K562 (cell line): ENCODE data around the gene LAMA5. TPM values are rescaled to one million over a fixed set of nuclear protein-coding genes. Genes with fewer than 3 reads are reported as not detected.

Experiments
- ATAC-seq: fragments of 200-7000 bp; cut with Tn5 transposase; 3 replicates; pipeline ENCODE4 v1.9.1; 2020; ENCODE audit warnings: moderate library complexity
- BruUV-seq: library from RNA; stranded (reverse); fragments of 400-500 nt; replicated peaks from 2 replicates; lab custom pipeline; 2021; lab: Mats Ljungman, UMichigan
- CTCF ChIA-PET: fragments of 300-600 bp; formaldehyde crosslinking; extraction: SDS; loops from one replicate; lab custom pipeline; 2021; ENCODE audit warnings: low intra/inter-chr PET ratio; lab: Yijun Ruan, JAX
- POLR2A ChIA-PET: fragments of 300-600, 350-650 bp; sonication (Branson Sonifier 250); formaldehyde crosslinking; extraction: SDS; loops from one replicate; lab custom pipeline; 2021; ENCODE audit warnings: antibody characterized with exemption, inconsistent platforms; lab: Yijun Ruan, JAX
- DNase-seq, 4 experiments: peaks; one replicate each; pipeline versions ENCODE4 v3.0.0 to v3.0.0-alpha.2; 2011 to 2018; ENCODE audit warnings: low spot score in 3 of 4, mixed read lengths in 3 of 4; ENCODE audit errors: extremely low read depth in 1 of 4
- FAIRE-seq: peaks from 2 replicates; lab custom pipeline; 2011; peaks lifted over from hg19 to GRCh38; lab: Jason Lieb, UNC
- H2AFZ ChIP-seq: 2 replicates; pipeline ENCODE4 v1.6.0; 2011; ENCODE audit warnings: low read depth, low read length, control low read depth, inconsistent platforms
- H3K27ac ChIP-seq: fragments of 200-600 bp; 3 replicates; pipeline ENCODE4 v1.8.0; 2011; ENCODE audit warnings: low read depth, mild to moderate bottlenecking, control low read depth, inconsistent platforms, low read length, moderate library complexity, mixed read lengths; ENCODE audit errors: extremely low read depth
- H3K27me3 ChIP-seq, 2 experiments: fragments of 300-600 bp in 1 of 2; 2 replicates in 1 of 2; 3 replicates in 1 of 2; pipeline versions ENCODE4 v1.6.0 to v1.8.0; 2011; ENCODE audit warnings: inconsistent platforms in 2 of 2, low read length in 2 of 2, mild to moderate bottlenecking in 1 of 2, mixed read lengths in 1 of 2, moderate library complexity in 1 of 2; ENCODE audit not compliant: control insufficient read depth in 2 of 2, insufficient read depth in 2 of 2
- H3K36me3 ChIP-seq: fragments of 300-600 bp; 3 replicates; pipeline ENCODE4 v1.8.0; 2011; ENCODE audit warnings: mild to moderate bottlenecking, low read length, inconsistent platforms; ENCODE audit not compliant: control insufficient read depth, insufficient read depth
- H3K4me1 ChIP-seq, 2 experiments: fragments of 200-600 bp in 1 of 2; replicated peaks in 1 of 2; 2 replicates in 1 of 2; 3 replicates in 1 of 2; pipeline versions ENCODE4 v1.5.1 to v1.8.0; 2011; ENCODE audit warnings: inconsistent platforms in 2 of 2, low read length in 2 of 2, mild to moderate bottlenecking in 1 of 2, mixed read lengths in 1 of 2, moderate library complexity in 1 of 2; ENCODE audit not compliant: control insufficient read depth in 2 of 2, insufficient read depth in 2 of 2
- H3K4me2 ChIP-seq: 2 replicates; pipeline ENCODE4 v1.6.1; 2011; ENCODE audit warnings: low read length, control low read depth, inconsistent platforms, mixed read lengths; ENCODE audit not compliant: insufficient read depth
- H3K4me3 ChIP-seq: fragments of 200-600 bp; sonication (generic), shearing (Covaris generic); 2 replicates; pipeline ENCODE4 v1.5.1; 2016; ENCODE audit warnings: control low read depth, inconsistent platforms
- H3K79me2 ChIP-seq: fragments of 200-600 bp; 3 replicates; pipeline ENCODE4 v1.8.0; 2011; ENCODE audit warnings: low read length, inconsistent platforms; ENCODE audit not compliant: control insufficient read depth, insufficient read depth
- H3K9ac ChIP-seq, 2 experiments: 2 replicates each; pipeline versions ENCODE4 v1.6.0 to v1.6.1; 2011; ENCODE audit warnings: low read depth in 2 of 2, low read length in 2 of 2, control low read depth in 1 of 2, inconsistent platforms in 1 of 2, mild to moderate bottlenecking in 1 of 2, mixed read lengths in 1 of 2; ENCODE audit not compliant: insufficient read depth in 1 of 2
- H3K9me1 ChIP-seq: one replicate; pipeline ENCODE4 v1.6.0; 2011; ENCODE audit warnings: inconsistent platforms, mild to moderate bottlenecking, low read length, moderate library complexity; ENCODE audit not compliant: control insufficient read depth, insufficient read depth
- H3K9me3 ChIP-seq: replicated peaks from 2 replicates; pipeline ENCODE4 v1.5.1; 2011; ENCODE audit warnings: low read depth, low read length, inconsistent platforms; ENCODE audit not compliant: control insufficient read depth, insufficient read depth
- H4K20me1 ChIP-seq: replicated peaks from 2 replicates; pipeline ENCODE4 v1.6.1; 2011; ENCODE audit warnings: low read length, inconsistent platforms, mixed read lengths; ENCODE audit not compliant: control insufficient read depth, insufficient read depth
- CTCF ChIP-seq, 3 experiments: IDR thresholded peaks in 2 of 3; conservative IDR thresholded peaks in 1 of 3; 2 replicates each; pipeline ENCODE4 v1.5.1; 2011 to 2012; ENCODE audit warnings: low read length in 3 of 3, mild to moderate bottlenecking in 3 of 3, control low read depth in 2 of 3, improper control_type of control experiment in 1 of 3, inconsistent platforms in 1 of 3, low read depth in 1 of 3, mixed read lengths in 1 of 3, moderate library complexity in 1 of 3; ENCODE audit not compliant: insufficient read depth in 2 of 3
- DDX20 ChIP-seq: fragments of 450-650 bp; IDR thresholded peaks from 2 replicates; pipeline ENCODE4 v1.6.1; 2016; ENCODE audit warnings: missing genetic modification characterization, low read depth, mild to moderate bottlenecking, missing compliant biosample characterization, moderate library complexity
- EP400 ChIP-seq: fragments of 450-650 bp; IDR thresholded peaks from 2 replicates; pipeline ENCODE4 v1.6.1; 2017; ENCODE audit warnings: antibody characterized with exemption, mild to moderate bottlenecking, moderate library complexity
- FUS ChIP-seq: fragments of 200-400 bp; formaldehyde crosslinking; optimal IDR thresholded peaks from 2 replicates; pipeline ENCODE3; 2017; ENCODE audit warnings: low read depth, low read length
- MCM3 ChIP-seq: fragments of 450-650 bp; IDR thresholded peaks from 2 replicates; pipeline ENCODE4 v1.6.1; 2016
- PHF21A ChIP-seq: fragments of 450-650 bp; IDR thresholded peaks from 2 replicates; pipeline ENCODE4 v1.6.1; 2017; ENCODE audit warnings: low read depth, borderline replicate concordance
- POLR2G ChIP-seq: fragments of 200-400 bp; formaldehyde crosslinking; IDR thresholded peaks from 2 replicates; pipeline ENCODE4 v1.6.1; 2017; ENCODE audit warnings: low read depth, mild to moderate bottlenecking, antibody characterized with exemption, low read length, moderate library complexity
- RAD21 ChIP-seq, 2 experiments: fragments of 250-450 bp in 1 of 2; fragments of 450-650 bp in 1 of 2; sonication (Bioruptor Pico) in 1 of 2; formaldehyde crosslinking in 1 of 2; IDR thresholded peaks in 1 of 2; conservative IDR thresholded peaks in 1 of 2; 2 replicates each; pipeline versions ENCODE4 v1.4.0 to v1.8.0; 2020 to 2022; ENCODE audit warnings: mild to moderate bottlenecking in 2 of 2, moderate library complexity in 1 of 2
- ZBTB33 ChIP-seq: sonication (generic); formaldehyde crosslinking; IDR thresholded peaks from 2 replicates; pipeline ENCODE4 v1.8.1; 2023; ENCODE audit warnings: mild to moderate bottlenecking, missing genetic modification reagents
- WGBS: fragments of 100-300 bp; shearing (Covaris generic); methylation state at CpG from one replicate; pipeline ENCODE4 v1.1.6; 2016; ENCODE audit warnings: low coverage, mixed read lengths; ENCODE audit not compliant: insufficient coverage; ENCODE audit errors: missing lambda C conversion rate; 5-methylcytosine and 5-hydroxymethylcytosine counted together
- in situ Hi-C: fragments of 300-500 bp; cut with MboI; formaldehyde crosslinking; loops from 4 replicates; pipeline ENCODE4 v1.15.0; 2018; ENCODE audit warnings: inconsistent platforms, mixed read lengths
- intact Hi-C: fragments of 100-400 bp; cut with micrococcal nuclease; formaldehyde crosslinking; loops from 2 replicates; pipeline ENCODE4 v1.14.2; 2022
- polyA plus RNA-seq, 8 experiments: library from polyadenylated mRNA; depleted of rRNA in 4 of 8; stranded (reverse) in 5 of 8; unstranded in 3 of 8; fragments of >200 nt; fragmentation: Nextera tagmentation in 2 of 8; fragmentation: Illumina TruSeq in 1 of 8; extraction: Ambion mirVana in 2 of 8; extraction: Trizol in 1 of 8; gene quantifications; 2 replicates each; pipeline versions ENCODE4 v1.2.1 to v1.2.3, GENCODE V29; 2011 to 2014; ENCODE audit warnings: inconsistent platforms in 1 of 8, missing spikeins in 1 of 8
- total RNA-seq, 7 experiments: library from RNA; depleted of rRNA in 6 of 7; stranded (reverse); fragments of >200 nt in 6 of 7; fragmentation: Illumina TruSeq in 2 of 7; extraction: Trizol in 2 of 7; gene quantifications; 2 replicates each; pipeline versions ENCODE4 v1.2.1 to v1.2.3, GENCODE V29; 2011 to 2021; ENCODE audit warnings: low replicate concordance in 1 of 7

LAMA5 gene
- total and polyA plus RNA-seq, 9 of the 15 experiments (the other 6 are each of a cell fraction or from before 2014, with no cell fraction given), result 0.31 to 101 (median 7.8) TPM

GRCh38 chr20:62402456-62403150 lies 35.5 kb upstream of the LAMA5 start:
- BruUV-seq, result no TSS peak
- Histone ChIP-seq H3K4me2 (no peak overlapping the region), H3K9ac (peak overlapping the region in 1 of 2 experiments; percentile 28; a peak in 1 of 4 replicates), H3K27me3 (no peaks in the 10 kb centered on the region), H4K20me1 (0 out of 2 replicates have a peak, but pooled peaks cover 8% of the 10 kb centered on the region), H2AFZ (no peak overlapping the region), H3K9me1 (no peaks in the 10 kb centered on the region), H3K36me3 (peaks cover 9% of the 10 kb centered on the region; the same call in 1 of the 3 replicates), H3K9me3 (no peaks in the 10 kb centered on the region), H3K4me3 (no peak overlapping the region), H3K27ac (no peak overlapping the region), H3K4me1 (peaks cover 4 to 57% of the 10 kb centered on the region in 2 experiments), H3K79me2 (peaks cover 14% of the 10 kb centered on the region)
- FAIRE-seq, result no peak
- ChIA-PET CTCF (no interaction called here), POLR2A (interaction anchor here (1.1 to 4.2 kb wide), 2 partner anchors 9 to 13 kb away, joined by 3 to 28 read pairs; no protein-coding TSS in a partner anchor)
- intact Hi-C loops, result no loop called here
- 81% methylated on average over 19 of the region's 23 CpGs for WGBS
- TF ChIP-seq POLR2G, result 0 out of 2 replicates have a peak, but pooled peaks have one; percentile 27
- no peak for TF ChIP-seq DDX20 (tag)
- ATAC-seq, result no peak
- in situ Hi-C loops, result no loop called here
- no peak for DNase-seq

- no peaks in the 10 kb centered on the region for H3K27me3 ChIP-seq
- no peaks in the 10 kb centered on the region for H3K9me3 ChIP-seq
- no TSS peak for BruUV-seq
- H3K4me2 ChIP-seq, result no peak overlapping the region
- in situ Hi-C loops (no loop called here), intact Hi-C loops (no loop called here)
- H3K79me2 ChIP-seq, result peaks cover 9% of the 10 kb centered on the region
- 0 out of 2 replicates have a peak, but pooled peaks cover 8% of the 10 kb centered on the region for H4K20me1 ChIP-seq
- no peaks in the 10 kb centered on the region for H3K9me1 ChIP-seq
- peak in 2 of 4 experiments; percentile 49 to 54 for DNase-seq
- ChIA-PET POLR2A (interaction anchor here (0.6 to 4.2 kb wide), 2 partner anchors 11 to 106 kb away, joined by 3 to 28 read pairs; no protein-coding TSS in a partner anchor), CTCF (no interaction called here)
- FAIRE-seq, result peak; percentile 52
- peaks cover 9% of the 10 kb centered on the region; the same call in 1 of the 3 replicates for H3K36me3 ChIP-seq
- no peak overlapping the region for H3K4me3 ChIP-seq
- 69% methylated on average over 15 of the region's 21 CpGs for WGBS
- H3K27ac ChIP-seq, result no peak overlapping the region
- peaks cover under 1 to 54% of the 10 kb centered on the region in 2 experiments; a peak in 4 of 5 replicates for H3K4me1 ChIP-seq
- H3K9ac ChIP-seq, result peak overlapping the region in 1 of 2 experiments; percentile 55; a peak in 1 of 4 replicates
- H2AFZ ChIP-seq, result no peak overlapping the region
- peak; percentile 54 for ATAC-seq
- TF ChIP-seq FUS, result no peak
- TF ChIP-seq MCM3, result no peak
- TF ChIP-seq ZBTB33 (CRISPR knock-in tag), result peak; percentile 82
- no peak for TF ChIP-seq EP400
- TF ChIP-seq RAD21 (CRISPR knock-in tag; conservative IDR thresholded peaks at IDR 0.05 in 1 of 2, IDR thresholded peaks at IDR 0.05 in 1 of 2), result peak in 1 of 2 experiments; percentile 27; a peak in 1 of 4 replicates
- no peak for TF ChIP-seq PHF21A
- peak; percentile 46 to 54 (median 47) for TF ChIP-seq CTCF (IDR thresholded peaks at IDR 0.05 in 2 of 3, conservative IDR thresholded peaks at IDR 0.05 in 1 of 3; ENCODE audit: insufficient read depth in 2 of 3, low read depth in 1 of 3, low read length in 3 of 3)
Measured at GRCh38 chr20:62401331-62401779, 34.2 kb upstream of the LAMA5 start.
